SU-DHL-6 (cell line): ENCODE data around the gene PLAAT2.
"Not testable (repeated sequence)": the region's sequence is repeated elsewhere in the genome, so short reads cannot be mapped to it uniquely, and the experiment has no call there.

Experiments
- H2AFZ ChIP-seq: fragments of 200-600 bp; sonication (generic); 2 replicates; pipeline ENCODE4 v1.6.1; 2014; ENCODE audit warnings: low read depth, mild to moderate bottlenecking, moderate library complexity, mixed read lengths, antibody characterized with exemption, low read length; ENCODE audit not compliant: severe bottlenecking
- H3F3A ChIP-seq: fragments of 200-600 bp; shearing (Covaris generic); 2 replicates; pipeline ENCODE4 v1.6.0; 2016; ENCODE audit warnings: antibody characterized with exemption, mild to moderate bottlenecking; ENCODE audit not compliant: insufficient read depth
- H3K27ac ChIP-seq: fragments of 200-600 bp; sonication (generic); 2 replicates; pipeline ENCODE4 v1.5.1; 2016; ENCODE audit warnings: low read depth, mild to moderate bottlenecking, low read length, moderate library complexity, mixed read lengths
- H3K27me3 ChIP-seq: fragments of 200-600 bp; sonication (generic), shearing (Covaris generic); 2 replicates; pipeline ENCODE4 v1.6.0; 2014; ENCODE audit warnings: mild to moderate bottlenecking, low read length
- H3K36me3 ChIP-seq: fragments of 200-600 bp; sonication (generic); 2 replicates; pipeline ENCODE4 v1.6.1; 2014; ENCODE audit warnings: mild to moderate bottlenecking, low read length, mixed read lengths
- H3K4me2 ChIP-seq: fragments of 300-600, 200-600 bp; shearing (Covaris generic), sonication (generic); 2 replicates; pipeline ENCODE4 v1.6.0; 2014; ENCODE audit warnings: low read length, low read depth, mild to moderate bottlenecking; ENCODE audit not compliant: poor library complexity, severe bottlenecking
- H3K4me3 ChIP-seq: fragments of 200-600 bp; sonication (generic); 2 replicates; pipeline ENCODE4 v1.5.1; 2014; ENCODE audit warnings: antibody characterized with exemption, low read length, mild to moderate bottlenecking, mixed read lengths; ENCODE audit not compliant: insufficient read depth, poor library complexity, severe bottlenecking
- H3K79me2 ChIP-seq: fragments of 200-600 bp; sonication (generic); 2 replicates; pipeline ENCODE4 v1.6.1; 2014; ENCODE audit warnings: mild to moderate bottlenecking, low read length, moderate library complexity; ENCODE audit not compliant: insufficient read depth
- H3K9ac ChIP-seq: fragments of 200-600 bp; sonication (generic); 2 replicates; pipeline ENCODE4 v1.7.0; 2014; ENCODE audit warnings: mild to moderate bottlenecking, low read length
- H3K9me2 ChIP-seq: fragments of 200-600 bp; sonication (generic); replicated peaks from 2 replicates; pipeline ENCODE4 v1.6.1; 2014; ENCODE audit warnings: low read length; ENCODE audit not compliant: insufficient read depth
- H3K9me3 ChIP-seq: fragments of 200-600 bp; sonication (generic); 2 replicates; pipeline ENCODE4 v1.6.1; 2014; ENCODE audit warnings: low read length, mixed read lengths; ENCODE audit not compliant: insufficient read depth
- H4K20me1 ChIP-seq: fragments of 200-600 bp; sonication (generic); 2 replicates; pipeline ENCODE4 v1.6.1; 2014; ENCODE audit warnings: low read depth, mild to moderate bottlenecking, antibody characterized with exemption, low read length, moderate library complexity, mixed read lengths
- EZH2phosphoT487 ChIP-seq: fragments of 200-600 bp; sonication (generic), shearing (Covaris generic); conservative IDR thresholded peaks from 2 replicates; pipeline ENCODE4 v1.6.1; 2018; ENCODE audit warnings: mild to moderate bottlenecking, antibody characterized with exemption, low read length, moderate library complexity, mixed read lengths
- TF ChIP-seq, protein P1 (sequence below): fragments of 200-600 bp; sonication (generic); IDR thresholded peaks from one replicate; pipeline ENCODE4 v1.5.1; 2017; ENCODE audit warnings: antibody characterized with exemption, mild to moderate bottlenecking, low read length, moderate library complexity; ENCODE audit not compliant: insufficient read depth, poor library complexity, severe bottlenecking

Gene PLAAT2

DNA sequence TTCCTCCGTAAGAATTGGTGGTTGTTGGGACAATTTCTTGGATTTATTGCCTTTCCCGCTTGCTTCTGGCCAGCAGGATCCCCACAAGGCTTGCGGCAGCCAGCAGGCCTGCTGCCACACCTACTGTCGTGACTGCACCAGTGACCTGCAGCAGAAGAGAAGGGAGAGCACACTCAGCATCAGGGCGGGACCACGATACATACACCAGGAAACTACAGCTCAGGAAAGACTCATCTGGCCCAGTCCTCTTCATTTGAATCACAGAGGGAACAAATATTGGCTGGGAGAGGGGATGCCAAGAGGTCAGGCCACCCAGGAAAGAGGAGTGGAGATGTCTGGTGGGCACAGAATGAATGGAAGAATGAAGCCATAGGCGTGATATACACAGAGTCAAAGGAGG lies 10.3 kb downstream of the PLAAT2 start:
- Histone ChIP-seq H3K9ac (no peak overlapping the region), H3F3A (no peaks in the 10 kb centered on the region), H3K9me3 (no peaks in the 10 kb centered on the region), H3K9me2 (no peaks in the 10 kb centered on the region), H4K20me1 (no peaks in the 10 kb centered on the region), H3K36me3 (no peaks in the 10 kb centered on the region), H3K4me2 (no peak overlapping the region), H3K79me2 (no peaks in the 10 kb centered on the region), H3K27ac (no peak overlapping the region), H2AFZ (no peak overlapping the region), H3K4me3 (no peak overlapping the region), H3K27me3 (no peaks in the 10 kb centered on the region)
- TF ChIP-seq, protein P1, sequence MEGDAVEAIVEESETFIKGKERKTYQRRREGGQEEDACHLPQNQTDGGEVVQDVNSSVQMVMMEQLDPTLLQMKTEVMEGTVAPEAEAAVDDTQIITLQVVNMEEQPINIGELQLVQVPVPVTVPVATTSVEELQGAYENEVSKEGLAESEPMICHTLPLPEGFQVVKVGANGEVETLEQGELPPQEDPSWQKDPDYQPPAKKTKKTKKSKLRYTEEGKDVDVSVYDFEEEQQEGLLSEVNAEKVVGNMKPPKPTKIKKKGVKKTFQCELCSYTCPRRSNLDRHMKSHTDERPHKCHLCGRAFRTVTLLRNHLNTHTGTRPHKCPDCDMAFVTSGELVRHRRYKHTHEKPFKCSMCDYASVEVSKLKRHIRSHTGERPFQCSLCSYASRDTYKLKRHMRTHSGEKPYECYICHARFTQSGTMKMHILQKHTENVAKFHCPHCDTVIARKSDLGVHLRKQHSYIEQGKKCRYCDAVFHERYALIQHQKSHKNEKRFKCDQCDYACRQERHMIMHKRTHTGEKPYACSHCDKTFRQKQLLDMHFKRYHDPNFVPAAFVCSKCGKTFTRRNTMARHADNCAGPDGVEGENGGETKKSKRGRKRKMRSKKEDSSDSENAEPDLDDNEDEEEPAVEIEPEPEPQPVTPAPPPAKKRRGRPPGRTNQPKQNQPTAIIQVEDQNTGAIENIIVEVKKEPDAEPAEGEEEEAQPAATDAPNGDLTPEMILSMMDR: no peak
- no peak for TF ChIP-seq EZH2phosphoT487

DNA sequence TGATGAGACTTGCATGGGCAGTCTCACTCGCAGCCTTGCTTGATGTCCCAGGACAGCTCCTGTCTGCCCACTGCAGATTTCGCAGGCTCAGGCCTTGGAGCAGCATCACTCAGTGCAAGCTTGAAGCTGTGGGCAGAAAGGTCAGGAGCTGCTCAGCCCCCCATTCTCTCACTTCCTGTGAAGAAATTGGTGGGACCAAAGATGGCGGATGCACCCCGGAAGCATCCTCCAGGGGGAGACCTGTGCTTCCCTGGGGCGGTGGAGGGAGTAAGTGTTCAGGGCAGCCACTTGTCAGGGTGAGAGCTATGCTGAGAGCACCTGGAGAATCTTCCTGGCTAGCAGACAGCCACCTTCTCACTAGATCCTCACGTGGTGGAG lies 11.3 kb downstream of the PLAAT2 start:
- no peaks in the 10 kb centered on the region for H3K9me2 ChIP-seq
- no peaks in the 10 kb centered on the region for H3K27me3 ChIP-seq
- no peak overlapping the region for H3K4me3 ChIP-seq
- no peak for TF ChIP-seq EZH2phosphoT487
- TF ChIP-seq, protein P1: no peak
- H3F3A ChIP-seq: no peaks in the 10 kb centered on the region
- H2AFZ ChIP-seq: no peak overlapping the region
- no peak overlapping the region for H3K27ac ChIP-seq
- no peaks in the 10 kb centered on the region for H3K79me2 ChIP-seq
- H3K9me3 ChIP-seq: no peaks in the 10 kb centered on the region
- H3K36me3 ChIP-seq: no peaks in the 10 kb centered on the region
- no peaks in the 10 kb centered on the region for H4K20me1 ChIP-seq
- H3K9ac ChIP-seq: no peak overlapping the region
- H3K4me2 ChIP-seq: no peak overlapping the region

DNA sequence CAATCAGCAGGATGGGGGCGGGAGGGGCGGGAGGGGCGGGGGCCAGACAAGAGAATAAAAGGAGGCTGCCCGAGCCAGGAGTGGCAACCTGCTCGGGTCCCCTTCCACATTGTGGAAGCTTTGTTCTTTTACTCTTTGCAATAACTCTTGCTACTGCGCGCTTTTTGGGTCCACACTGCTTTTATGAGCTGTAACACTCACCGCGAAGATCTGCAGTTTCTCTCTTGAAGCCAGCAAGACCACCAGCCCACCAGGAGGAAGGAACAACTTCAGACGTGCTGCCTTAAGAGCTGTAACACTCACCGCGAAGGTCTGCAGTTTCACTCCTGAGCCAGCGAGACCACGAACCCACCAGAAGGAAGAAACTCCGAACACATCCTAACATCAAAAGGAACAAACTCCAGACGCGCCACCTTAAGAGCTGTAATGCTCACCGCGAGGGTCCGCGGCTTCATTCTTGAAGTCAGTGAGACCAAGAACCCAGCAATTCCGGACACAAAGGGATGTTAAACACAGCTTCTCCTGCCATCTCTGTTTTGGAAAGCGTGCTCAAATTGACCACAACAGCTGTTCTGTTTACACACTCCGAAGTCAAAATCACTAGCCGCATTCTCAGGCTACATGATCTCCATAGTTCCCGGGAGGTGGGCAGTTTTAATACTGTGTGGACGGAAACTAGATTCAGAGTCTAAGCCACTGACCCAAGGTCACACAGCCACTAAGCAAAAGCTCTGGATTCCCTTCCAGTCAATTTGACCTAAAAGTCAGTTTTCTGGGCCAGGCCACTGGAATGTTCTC lies 11.9 kb downstream of the PLAAT2 start:
- H4K20me1 ChIP-seq: no peaks in the 10 kb centered on the region
- no peaks in the 10 kb centered on the region for H3K9me2 ChIP-seq
- no peaks in the 10 kb centered on the region for H3K36me3 ChIP-seq
- no peaks in the 10 kb centered on the region for H3F3A ChIP-seq
- H2AFZ ChIP-seq: no peak overlapping the region
- no peak overlapping the region for H3K4me3 ChIP-seq
- H3K9me3 ChIP-seq: no peaks in the 10 kb centered on the region
- H3K79me2 ChIP-seq: no peaks in the 10 kb centered on the region
- H3K4me2 ChIP-seq: no peak overlapping the region
- H3K9ac ChIP-seq: no peak overlapping the region
- no peak for TF ChIP-seq EZH2phosphoT487
- TF ChIP-seq, protein P1: no peak
- no peaks in the 10 kb centered on the region for H3K27me3 ChIP-seq
- no peak overlapping the region for H3K27ac ChIP-seq

DNA sequence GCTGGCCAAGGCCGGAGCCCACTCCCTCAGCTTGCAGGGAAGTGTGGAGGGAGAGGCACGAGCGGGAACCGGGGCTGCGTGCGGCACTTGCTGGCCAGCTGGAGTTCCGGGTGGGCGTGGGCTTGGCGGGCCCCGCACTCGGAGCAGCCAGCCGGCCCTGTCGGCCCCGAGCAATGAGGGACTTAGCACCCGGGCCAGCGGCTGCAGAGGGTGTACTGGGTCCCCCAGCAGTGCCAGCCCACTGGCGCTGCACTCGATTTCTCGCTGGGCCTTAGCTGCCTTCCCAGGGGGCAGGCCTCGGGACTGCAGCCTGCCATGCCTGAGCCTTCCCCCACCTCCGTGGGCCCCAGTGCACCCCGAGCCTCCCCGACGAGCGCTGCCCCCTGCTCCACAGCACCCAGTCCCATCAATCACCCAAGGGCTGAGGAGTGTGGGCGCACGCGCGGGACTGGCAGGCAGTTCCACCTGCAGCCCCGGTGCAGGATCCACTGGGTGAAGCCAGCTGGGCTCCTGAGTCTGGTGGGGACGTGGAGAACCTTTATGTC lies 13.0 kb downstream of the PLAAT2 start:
- not testable (repeated sequence) for H3K36me3 ChIP-seq, H2AFZ ChIP-seq, H3K27ac ChIP-seq, H4K20me1 ChIP-seq, H3F3A ChIP-seq, H3K9ac ChIP-seq, H3K9me3 ChIP-seq, H3K4me3 ChIP-seq, H3K4me2 ChIP-seq, H3K27me3 ChIP-seq, H3K79me2 ChIP-seq, H3K9me2 ChIP-seq
